A549 (cell line): ENCODE data around the gene GPR149. TPM values are rescaled to one million over a fixed set of nuclear protein-coding genes. Genes with fewer than 3 reads are reported as not detected.

Experiments
- BCL3 ChIP-seq: fragments of >200 bp; sonication (Bioruptor Twin); formaldehyde crosslinking; IDR thresholded peaks from 3 replicates; pipeline ENCODE4 v1.6.1; 2016
- BHLHE40 ChIP-seq: IDR thresholded peaks from 2 replicates; pipeline ENCODE4 v1.6.1; 2012; ENCODE audit warnings: low read depth, low read length, inconsistent platforms
- CHD2 ChIP-seq: fragments of 150-350 bp; IDR thresholded peaks from 2 replicates; pipeline ENCODE4 v1.6.1; 2014; ENCODE audit warnings: low read length; ENCODE audit not compliant: partially characterized antibody
- CTCF ChIP-seq: fragments of >200 bp; sonication (Bioruptor Twin); formaldehyde crosslinking; IDR thresholded peaks from 3 replicates; pipeline ENCODE4 v1.5.1; 2016
- E2F6 ChIP-seq: IDR thresholded peaks from 2 replicates; pipeline ENCODE4 v1.6.1; 2012; ENCODE audit warnings: low read depth, borderline replicate concordance
- EP300 ChIP-seq, 2 experiments: fragments of >200 bp; sonication (Bioruptor Twin); formaldehyde crosslinking; IDR thresholded peaks; 2 replicates in 1 of 2; 3 replicates in 1 of 2; pipeline ENCODE4 v1.6.1; 2016 to 2017
- FOSB ChIP-seq: fragments of 250-450 bp; sonication (Bioruptor Pico); IDR thresholded peaks from 2 replicates; pipeline ENCODE4 v1.5.0; 2020; ENCODE audit warnings: mild to moderate bottlenecking, moderate library complexity
- FOSL2 ChIP-seq, 2 experiments: fragments of 450-650 bp in 1 of 2; fragments of >200 bp in 1 of 2; sonication (Bioruptor Twin) in 1 of 2; formaldehyde crosslinking; IDR thresholded peaks; 2 replicates each; pipeline versions ENCODE4 v1.5.0 to v1.6.1; 2016 to 2020; ENCODE audit warnings: mild to moderate bottlenecking in 1 of 2, moderate library complexity in 1 of 2
- HDAC2 ChIP-seq: fragments of 200-600 bp; sonication (generic); IDR thresholded peaks from 2 replicates; pipeline ENCODE4 v1.6.1; 2016
- HES2 ChIP-seq: fragments of >200 bp; sonication (Bioruptor Twin); formaldehyde crosslinking; IDR thresholded peaks from 2 replicates; pipeline ENCODE4 v1.6.1; 2016
- HEYL ChIP-seq: fragments of 250-450 bp; sonication (Bioruptor Pico); IDR thresholded peaks from 2 replicates; pipeline ENCODE4 v1.8.0; 2021; ENCODE audit warnings: mild to moderate bottlenecking, moderate library complexity
- HMGXB4 ChIP-seq: fragments of 250-450 bp; sonication (Bioruptor Pico); IDR thresholded peaks from 2 replicates; pipeline ENCODE4 v1.5.0; 2021; ENCODE audit warnings: mild to moderate bottlenecking, moderate library complexity, borderline replicate concordance
- HOXA7 ChIP-seq: fragments of 250-450 bp; sonication (Bioruptor Pico); IDR thresholded peaks from 2 replicates; pipeline ENCODE4 v1.5.0; 2020; ENCODE audit warnings: mild to moderate bottlenecking, moderate library complexity
- JUN ChIP-seq, 2 experiments: fragments of >200 bp; sonication (Bioruptor Twin); formaldehyde crosslinking; IDR thresholded peaks; 2 replicates in 1 of 2; 3 replicates in 1 of 2; pipeline ENCODE4 v1.6.1; 2016 to 2017
- MAFK ChIP-seq: fragments of 450-650 bp; IDR thresholded peaks from 2 replicates; pipeline ENCODE4 v1.6.1; 2014; ENCODE audit not compliant: partially characterized antibody
- MAX ChIP-seq: IDR thresholded peaks from 2 replicates; pipeline ENCODE4 v1.6.1; 2012
- NPAS2 ChIP-seq: fragments of 250-450 bp; sonication (Bioruptor Pico); IDR thresholded peaks from 2 replicates; pipeline ENCODE4 v1.8.0; 2022; ENCODE audit warnings: mild to moderate bottlenecking, moderate library complexity, borderline replicate concordance
- PHF8 ChIP-seq: fragments of 200-600 bp; sonication (generic); IDR thresholded peaks from 2 replicates; pipeline ENCODE4 v1.6.1; 2016; ENCODE audit warnings: low read depth, mild to moderate bottlenecking, antibody characterized with exemption, moderate library complexity, borderline replicate concordance
- RARB ChIP-seq: fragments of 250-450 bp; sonication (Bioruptor Pico); IDR thresholded peaks from 2 replicates; pipeline ENCODE4 v1.8.0; 2021; ENCODE audit warnings: mild to moderate bottlenecking, moderate library complexity
- RFX5 ChIP-seq: fragments of 450-650 bp; IDR thresholded peaks from 2 replicates; pipeline ENCODE4 v1.7.1; 2014; ENCODE audit warnings: antibody characterized with exemption, mild to moderate bottlenecking, moderate library complexity
- SMC3 ChIP-seq: fragments of >200 bp; sonication (Bioruptor Twin); formaldehyde crosslinking; IDR thresholded peaks from 3 replicates; pipeline ENCODE4 v1.6.1; 2018; ENCODE audit warnings: inconsistent platforms
- USF2 ChIP-seq: fragments of 450-650 bp; IDR thresholded peaks from 2 replicates; pipeline ENCODE4 v1.6.1; 2014; ENCODE audit warnings: antibody characterized with exemption
- ZFP36 ChIP-seq: fragments of 450-650 bp; IDR thresholded peaks from 2 replicates; pipeline ENCODE4 v1.6.1; 2014; ENCODE audit warnings: borderline replicate concordance; ENCODE audit not compliant: partially characterized antibody
- ZNF302 ChIP-seq: fragments of 250-450 bp; sonication (Bioruptor Pico); IDR thresholded peaks from 2 replicates; pipeline ENCODE4 v1.9.0; 2021; ENCODE audit warnings: inconsistent platforms, mild to moderate bottlenecking, moderate library complexity
- ZSCAN20 ChIP-seq: fragments of 250-450 bp; sonication (Bioruptor Pico); IDR thresholded peaks from 2 replicates; pipeline ENCODE4 v1.8.0; 2022; ENCODE audit warnings: mild to moderate bottlenecking, moderate library complexity
- polyA plus RNA-seq, 4 experiments: library from polyadenylated mRNA; depleted of rRNA in 3 of 4; stranded (reverse); fragments of >200 nt; fragmentation: RNase III in 1 of 4; extraction: RNeasy Plus Mini Kit Qiagen cat#74134 plus additional on column Dnase treatment in 1 of 4; gene quantifications; 2 replicates in 3 of 4; 3 replicates in 1 of 4; pipeline ENCODE4 v1.2.3, GENCODE V29; 2011 to 2017

Gene GPR149
- polyA plus RNA-seq, 2 of the 4 experiments (the other 2 are of a cell fraction) = not detected

- TF ChIP-seq CHD2 (no peak), ZNF302 (no peak), BHLHE40 (no peak), ZSCAN20 (CRISPR knock-in tag) (no peak), ZFP36 (no peak), CTCF (no peak), PHF8 (peak; percentile 97), RARB (CRISPR knock-in tag) (no peak), FOSB (CRISPR knock-in tag) (no peak), HEYL (CRISPR knock-in tag) (no peak), JUN (IDR thresholded peaks at IDR 0.05) (peak in 1 of 2 experiments; percentile 94; a peak in 3 of 5 replicates), HMGXB4 (CRISPR knock-in tag) (0 out of 2 replicates have a peak, but pooled peaks have one; percentile 9), RFX5 (peak; percentile 57; the same call in 1 of the 2 replicates), E2F6 (no peak), NPAS2 (CRISPR knock-in tag) (no peak), BCL3 (peak; percentile 75; the same call in 1 of the 3 replicates), EP300 (IDR thresholded peaks at IDR 0.05) (no peak), MAFK (no peak), HDAC2 (no peak), HOXA7 (CRISPR knock-in tag) (no peak), SMC3 (no peak), USF2 (no peak), HES2 (no peak), MAX (peak; percentile 79), FOSL2 (IDR thresholded peaks at IDR 0.05) (no peak), FOSL2 (CRISPR knock-in tag; IDR thresholded peaks at IDR 0.05) (peak; percentile 17; the same call in 1 of the 2 replicates)
These were observed 105.9 kb downstream of the GPR149 start, which contains the start of gene DHX36 (continued) for GRCh38 chr3:154323891-154324738.
